SK-N-SH (cell line): ENCODE data around the gene RARS1. TPM values are rescaled to one million over a fixed set of nuclear protein-coding genes. Genes with fewer than 3 reads are reported as not detected.

Experiments used
- CTCF ChIA-PET: fragments of 300-600, 350-600 bp; formaldehyde crosslinking; extraction: SDS; loops from one replicate; lab custom pipeline; 2021; lab: Yijun Ruan, JAX
- POLR2A ChIA-PET: fragments of 350-600 bp; sonication (Branson Sonifier 250); formaldehyde crosslinking; extraction: SDS; loops from one replicate; lab custom pipeline; 2020; ENCODE audit warnings: antibody characterized with exemption, inconsistent platforms; lab: Yijun Ruan, JAX
- DNase-seq: peaks from one replicate; pipeline ENCODE4 v3.0.0; 2012
- H2AFZ ChIP-seq: fragments of 200-600 bp; sonication (generic); 2 replicates; pipeline ENCODE4 v1.8.1; 2016; ENCODE audit warnings: antibody characterized with exemption, mild to moderate bottlenecking, low read depth
- H3F3A ChIP-seq: fragments of 200-600 bp; sonication (generic); replicated peaks from 2 replicates; pipeline ENCODE3; 2016; ENCODE audit warnings: antibody characterized with exemption, mild to moderate bottlenecking; ENCODE audit not compliant: insufficient read depth
- H3K27ac ChIP-seq, 2 experiments: fragments of 200-500 bp in 1 of 2; fragments of 200-600 bp in 1 of 2; sonication (Bioruptor generic) in 1 of 2; sonication (generic), shearing (Covaris generic) in 1 of 2; 2 replicates each; pipeline versions ENCODE4 v1.5.1 to v1.6.1; 2014 to 2016; ENCODE audit warnings: low read depth in 2 of 2, inconsistent platforms in 1 of 2, low read length in 1 of 2, mild to moderate bottlenecking in 1 of 2, mixed read lengths in 1 of 2
- H3K27me3 ChIP-seq: fragments of 200-600 bp; sonication (generic), shearing (Covaris generic); 2 replicates; pipeline ENCODE4 v1.6.1; 2016; ENCODE audit warnings: mixed run types; ENCODE audit not compliant: insufficient read depth
- H3K36me3 ChIP-seq, 2 experiments: fragments of 200-500 bp in 1 of 2; fragments of 200-600 bp in 1 of 2; sonication (Bioruptor generic) in 1 of 2; sonication (generic) in 1 of 2; replicated peaks in 1 of 2; 2 replicates each; pipeline versions ENCODE3 to v1.5.1; 2014 to 2016; ENCODE audit warnings: low read length in 1 of 2, mild to moderate bottlenecking in 1 of 2; ENCODE audit not compliant: insufficient read depth in 2 of 2, control insufficient read depth in 1 of 2
- H3K4me1 ChIP-seq, 2 experiments: fragments of 200-500 bp in 1 of 2; fragments of 200-600 bp in 1 of 2; sonication (Bioruptor generic) in 1 of 2; sonication (generic), shearing (Covaris generic) in 1 of 2; 2 replicates each; pipeline versions ENCODE4 v1.5.1 to v1.6.1; 2014 to 2016; ENCODE audit warnings: low read depth in 1 of 2, low read length in 1 of 2, mixed run types in 1 of 2; ENCODE audit not compliant: insufficient read depth in 2 of 2, control insufficient read depth in 1 of 2
- H3K4me2 ChIP-seq: fragments of 200-600 bp; sonication (generic), shearing (Covaris generic); 2 replicates; pipeline ENCODE4 v1.6.1; 2017; ENCODE audit warnings: mixed run types
- H3K4me3 ChIP-seq, 2 experiments: fragments of 200-500 bp in 1 of 2; fragments of 200-600 bp in 1 of 2; sonication (Bioruptor generic) in 1 of 2; sonication (generic), shearing (Covaris generic) in 1 of 2; 2 replicates each; pipeline versions ENCODE4 v1.5.1 to v1.8.1; 2014 to 2016; ENCODE audit warnings: low read depth in 2 of 2, inconsistent platforms in 1 of 2, low read length in 1 of 2, mild to moderate bottlenecking in 1 of 2, mixed read lengths in 1 of 2, moderate library complexity in 1 of 2
- H3K79me2 ChIP-seq: fragments of 200-600 bp; sonication (generic); 2 replicates; pipeline ENCODE4 v1.8.1; 2017; ENCODE audit warnings: mild to moderate bottlenecking; ENCODE audit not compliant: insufficient read depth
- H3K9ac ChIP-seq: fragments of 200-600 bp; sonication (generic); 2 replicates; pipeline ENCODE4 v1.6.1; 2017; ENCODE audit warnings: mixed run types
- H3K9me2 ChIP-seq: fragments of 200-600 bp; sonication (generic); 2 replicates; pipeline ENCODE4 v1.6.1; 2017; ENCODE audit warnings: mixed run types
- H3K9me3 ChIP-seq: fragments of 200-600 bp; sonication (generic); 2 replicates; pipeline ENCODE4 v1.6.1; 2017; ENCODE audit warnings: mixed run types, mild to moderate bottlenecking, moderate library complexity
- H4K20me1 ChIP-seq: fragments of 200-600 bp; sonication (generic); 2 replicates; pipeline ENCODE4 v1.6.1; 2017; ENCODE audit warnings: mild to moderate bottlenecking, mixed run types; ENCODE audit not compliant: insufficient read depth
- CHD2 ChIP-seq: fragments of 150-350 bp; IDR thresholded peaks from 2 replicates; pipeline ENCODE4 v1.6.1; 2018; ENCODE audit warnings: low read length; ENCODE audit not compliant: partially characterized antibody
- CTCF ChIP-seq: fragments of 200-600 bp; sonication (generic); IDR thresholded peaks from 2 replicates; pipeline ENCODE4 v1.6.1; 2017; ENCODE audit warnings: antibody characterized with exemption, mild to moderate bottlenecking, moderate library complexity
- EZH2phosphoT487 ChIP-seq: fragments of 200-600 bp; sonication (generic); IDR thresholded peaks from 2 replicates; pipeline ENCODE4 v1.6.1; 2017; ENCODE audit warnings: low read depth, mixed run types, mild to moderate bottlenecking, antibody characterized with exemption, moderate library complexity, borderline replicate concordance
- FOXJ3 ChIP-seq: sonication (generic); formaldehyde crosslinking; IDR thresholded peaks from 2 replicates; pipeline ENCODE4 v1.5.1; 2020; ENCODE audit warnings: mild to moderate bottlenecking, missing genetic modification reagents
- FOXM1 ChIP-seq: IDR thresholded peaks from 2 replicates; pipeline ENCODE4 v1.4.0; 2012; ENCODE audit warnings: low read depth, mild to moderate bottlenecking
- GATA2 ChIP-seq: sonication (generic); formaldehyde crosslinking; IDR thresholded peaks from 2 replicates; pipeline ENCODE4 v1.5.0; 2020; ENCODE audit warnings: mild to moderate bottlenecking, missing genetic modification reagents
- MEF2A ChIP-seq: IDR thresholded peaks from 2 replicates; pipeline ENCODE4 v1.4.0; 2012; ENCODE audit warnings: low read depth, borderline replicate concordance
- NFIC ChIP-seq: IDR thresholded peaks from 2 replicates; pipeline ENCODE4 v1.4.0; 2012; ENCODE audit warnings: borderline replicate concordance
- RCOR1 ChIP-seq: fragments of 150-350 bp; IDR thresholded peaks from 2 replicates; pipeline ENCODE4 v1.6.1; 2017; ENCODE audit warnings: antibody characterized with exemption, low read length
- REST ChIP-seq: IDR thresholded peaks from 2 replicates; pipeline ENCODE4 v1.6.1; 2012; ENCODE audit warnings: mild to moderate bottlenecking, low read depth, low read length, moderate library complexity
- RXRA ChIP-seq: IDR thresholded peaks from 2 replicates; pipeline ENCODE4 v1.4.0; 2012; ENCODE audit warnings: low read depth, mild to moderate bottlenecking, borderline replicate concordance
- SIN3A ChIP-seq: IDR thresholded peaks from 2 replicates; pipeline ENCODE4 v1.6.1; 2012; ENCODE audit warnings: low read depth, mild to moderate bottlenecking, low read length, moderate library complexity, borderline replicate concordance
- SMC3 ChIP-seq: IDR thresholded peaks from 2 replicates; pipeline ENCODE4 v1.6.1; 2012; ENCODE audit warnings: low read depth, low read length, improper control_type of control experiment
- TAF1 ChIP-seq: IDR thresholded peaks from 2 replicates; pipeline ENCODE4 v1.6.1; 2012; ENCODE audit warnings: low read depth, mild to moderate bottlenecking, low read length, moderate library complexity, borderline replicate concordance
- TCF12 ChIP-seq: IDR thresholded peaks from 2 replicates; pipeline ENCODE4 v1.4.0; 2012
- USF1 ChIP-seq: IDR thresholded peaks from 2 replicates; pipeline ENCODE4 v1.4.0; 2012; ENCODE audit warnings: low read depth, borderline replicate concordance
- WGBS: methylation state at CpG from one replicate; pipeline ENCODE4 v1.1.6; 2017; ENCODE audit warnings: low lambda C conversion rate; 5-methylcytosine and 5-hydroxymethylcytosine counted together
- polyA plus RNA-seq, 3 experiments: library from polyadenylated mRNA; depleted of rRNA; stranded (reverse); fragments of >200 nt; gene quantifications; 2 replicates each; pipeline ENCODE4 v1.2.3, GENCODE V29; 2012
- TF ChIP-seq, protein P1 (sequence below): IDR thresholded peaks from 2 replicates; pipeline ENCODE4 v1.4.0; 2012; ENCODE audit warnings: low read depth, borderline replicate concordance

The RARS1 gene
- polyA plus RNA-seq, 1 of the 3 experiments (the other 2 are of a cell fraction): 53.5 TPM

GRCh38 chr5:168480601-168481000, 5.7 kb upstream of the RARS1 start:
- no peaks in the 10 kb centered on the region for H4K20me1 ChIP-seq
- H3K4me3 ChIP-seq: no peak overlapping the region
- H3K79me2 ChIP-seq: no peaks in the 10 kb centered on the region
- no peaks in the 10 kb centered on the region for H3K27me3 ChIP-seq
- ChIA-PET CTCF (no interaction called here), POLR2A (no interaction called here)
- no peaks in the 10 kb centered on the region for H3K9me3 ChIP-seq
- H3K36me3 ChIP-seq: no peaks in the 10 kb centered on the region
- H3K9ac ChIP-seq: no peak overlapping the region
- no peaks in the 10 kb centered on the region for H3K9me2 ChIP-seq
- no peak for TF ChIP-seq RCOR1
- TF ChIP-seq GATA2: no peak
- TF ChIP-seq TAF1: no peak
- TF ChIP-seq USF1: no peak
- TF ChIP-seq CTCF: no peak
- no peak for TF ChIP-seq TCF12
- no peak for TF ChIP-seq FOXJ3
- TF ChIP-seq NFIC: no peak
- TF ChIP-seq, protein P1, sequence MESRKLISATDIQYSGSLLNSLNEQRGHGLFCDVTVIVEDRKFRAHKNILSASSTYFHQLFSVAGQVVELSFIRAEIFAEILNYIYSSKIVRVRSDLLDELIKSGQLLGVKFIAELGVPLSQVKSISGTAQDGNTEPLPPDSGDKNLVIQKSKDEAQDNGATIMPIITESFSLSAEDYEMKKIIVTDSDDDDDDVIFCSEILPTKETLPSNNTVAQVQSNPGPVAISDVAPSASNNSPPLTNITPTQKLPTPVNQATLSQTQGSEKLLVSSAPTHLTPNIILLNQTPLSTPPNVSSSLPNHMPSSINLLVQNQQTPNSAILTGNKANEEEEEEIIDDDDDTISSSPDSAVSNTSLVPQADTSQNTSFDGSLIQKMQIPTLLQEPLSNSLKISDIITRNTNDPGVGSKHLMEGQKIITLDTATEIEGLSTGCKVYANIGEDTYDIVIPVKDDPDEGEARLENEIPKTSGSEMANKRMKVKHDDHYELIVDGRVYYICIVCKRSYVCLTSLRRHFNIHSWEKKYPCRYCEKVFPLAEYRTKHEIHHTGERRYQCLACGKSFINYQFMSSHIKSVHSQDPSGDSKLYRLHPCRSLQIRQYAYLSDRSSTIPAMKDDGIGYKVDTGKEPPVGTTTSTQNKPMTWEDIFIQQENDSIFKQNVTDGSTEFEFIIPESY: no peak
- no peak for TF ChIP-seq MEF2A
- no peak for TF ChIP-seq SIN3A
- no peak for TF ChIP-seq RXRA
- TF ChIP-seq FOXM1: no peak
- TF ChIP-seq REST: no peak
- no peak for TF ChIP-seq CHD2
- TF ChIP-seq SMC3: no peak
- no peak for TF ChIP-seq EZH2phosphoT487
- no peak for DNase-seq
- no peak overlapping the region for H3K4me2 ChIP-seq
- no peaks in the 10 kb centered on the region for H3K4me1 ChIP-seq
- no peak overlapping the region for H2AFZ ChIP-seq
- no peak overlapping the region for H3K27ac ChIP-seq
- H3F3A ChIP-seq: no peaks in the 10 kb centered on the region
- WGBS: 97% methylated on average over 3 of the region's 3 CpGs
